Brain microvascular endothelial cell (primary cell): ENCODE measurements around the gene SDK2.

ENCODE experiments used
- DNase-seq: peaks from one replicate; pipeline ENCODE4 v3.0.0-alpha.2; 2020
- H3K27ac ChIP-seq: fragments of 250-450 bp; sonication (Bioruptor Pico); 2 replicates; pipeline ENCODE4 v1.5.1; 2020; ENCODE audit warnings: mild to moderate bottlenecking, moderate library complexity
- H3K27me3 ChIP-seq: fragments of 250-450 bp; sonication (Bioruptor Pico); replicated peaks from 2 replicates; pipeline ENCODE4 v1.5.1; 2020; ENCODE audit warnings: mild to moderate bottlenecking
- H3K36me3 ChIP-seq: fragments of 250-450 bp; sonication (Bioruptor Pico); replicated peaks from 2 replicates; pipeline ENCODE4 v1.5.1; 2020; ENCODE audit warnings: mild to moderate bottlenecking
- H3K4me3 ChIP-seq: 2 replicates; pipeline ENCODE4 v1.5.1; 2011; ENCODE audit warnings: low read depth, mild to moderate bottlenecking, control low read depth, low read length, moderate library complexity
- in situ Hi-C: cut with HindIII; loops from 2 replicates; pipeline ENCODE4 v1.10.0; 2017; ENCODE audit warnings: low sequenced_read_pairs, low pct_ligation_motif_present
- TF ChIP-seq, protein P1 (sequence below): IDR thresholded peaks from 2 replicates; pipeline ENCODE4 v1.5.1; 2011; ENCODE audit warnings: low read depth, mild to moderate bottlenecking, moderate library complexity, low read length, control low read depth, inconsistent platforms; ENCODE audit errors: missing control alignments

The SDK2 gene

GRCh38 chr17:73586275-73586832, 57.9 kb downstream of the SDK2 start:
- H3K4me3 ChIP-seq: no peak overlapping the region
- TF ChIP-seq, protein P1, sequence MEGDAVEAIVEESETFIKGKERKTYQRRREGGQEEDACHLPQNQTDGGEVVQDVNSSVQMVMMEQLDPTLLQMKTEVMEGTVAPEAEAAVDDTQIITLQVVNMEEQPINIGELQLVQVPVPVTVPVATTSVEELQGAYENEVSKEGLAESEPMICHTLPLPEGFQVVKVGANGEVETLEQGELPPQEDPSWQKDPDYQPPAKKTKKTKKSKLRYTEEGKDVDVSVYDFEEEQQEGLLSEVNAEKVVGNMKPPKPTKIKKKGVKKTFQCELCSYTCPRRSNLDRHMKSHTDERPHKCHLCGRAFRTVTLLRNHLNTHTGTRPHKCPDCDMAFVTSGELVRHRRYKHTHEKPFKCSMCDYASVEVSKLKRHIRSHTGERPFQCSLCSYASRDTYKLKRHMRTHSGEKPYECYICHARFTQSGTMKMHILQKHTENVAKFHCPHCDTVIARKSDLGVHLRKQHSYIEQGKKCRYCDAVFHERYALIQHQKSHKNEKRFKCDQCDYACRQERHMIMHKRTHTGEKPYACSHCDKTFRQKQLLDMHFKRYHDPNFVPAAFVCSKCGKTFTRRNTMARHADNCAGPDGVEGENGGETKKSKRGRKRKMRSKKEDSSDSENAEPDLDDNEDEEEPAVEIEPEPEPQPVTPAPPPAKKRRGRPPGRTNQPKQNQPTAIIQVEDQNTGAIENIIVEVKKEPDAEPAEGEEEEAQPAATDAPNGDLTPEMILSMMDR: no peak
- DNase-seq: no peak
- in situ Hi-C loops: no loop called here
- H3K27ac ChIP-seq: no peak overlapping the region
- H3K36me3 ChIP-seq: no peaks in the 10 kb centered on the region
- H3K27me3 ChIP-seq: no peaks in the 10 kb centered on the region

DNA sequence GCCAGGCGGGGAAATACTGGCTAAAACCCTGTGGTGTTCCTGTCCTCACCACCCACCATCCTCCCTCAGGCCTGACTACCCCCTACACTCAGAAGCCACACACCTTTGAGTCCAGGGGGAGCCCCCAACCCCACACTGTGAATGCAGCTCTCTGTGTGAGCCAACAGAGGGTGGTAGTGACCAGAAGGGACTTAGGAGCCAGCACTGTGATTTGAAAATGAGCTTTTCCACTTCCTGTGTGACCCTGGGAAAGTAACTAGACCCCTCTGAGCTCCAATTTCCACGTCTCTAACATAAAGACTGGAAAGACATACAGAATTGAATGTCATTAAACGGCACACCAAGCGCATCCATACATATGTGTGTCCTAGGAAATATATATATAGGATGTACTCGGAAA, 58.7 kb downstream of the SDK2 start:
- Histone ChIP-seq H3K36me3 (no peaks in the 10 kb centered on the region), H3K27ac (no peak overlapping the region), H3K4me3 (no peak overlapping the region), H3K27me3 (no peaks in the 10 kb centered on the region)
- in situ Hi-C loops: no loop called here
- no peak for DNase-seq
- TF ChIP-seq, protein P1: no peak

GRCh38 chr17:73584987-73585386, 59.3 kb downstream of the SDK2 start:
- H3K4me3 ChIP-seq: no peak overlapping the region
- TF ChIP-seq, protein P1: no peak
- in situ Hi-C loops: no loop called here
- H3K27me3 ChIP-seq: no peaks in the 10 kb centered on the region
- no peak overlapping the region for H3K27ac ChIP-seq
- no peaks in the 10 kb centered on the region for H3K36me3 ChIP-seq
- DNase-seq: no peak

- Histone ChIP-seq H3K36me3 (no peaks in the 10 kb centered on the region), H3K27me3 (no peaks in the 10 kb centered on the region), H3K4me3 (no peak overlapping the region), H3K27ac (no peak overlapping the region)
- no peak for DNase-seq
- in situ Hi-C loops: no loop called here
- TF ChIP-seq, protein P1: no peak
These were observed 60.2 kb downstream of the SDK2 start for GRCh38 chr17:73584049-73584448.

- no peak for DNase-seq
- Histone ChIP-seq H3K4me3 (no peak overlapping the region), H3K36me3 (no peaks in the 10 kb centered on the region), H3K27ac (no peak overlapping the region), H3K27me3 (no peaks in the 10 kb centered on the region)
- in situ Hi-C loops: no loop called here
- TF ChIP-seq, protein P1: no peak
These were observed 61.4 kb downstream of the SDK2 start for GRCh38 chr17:73582821-73583220.

DNA sequence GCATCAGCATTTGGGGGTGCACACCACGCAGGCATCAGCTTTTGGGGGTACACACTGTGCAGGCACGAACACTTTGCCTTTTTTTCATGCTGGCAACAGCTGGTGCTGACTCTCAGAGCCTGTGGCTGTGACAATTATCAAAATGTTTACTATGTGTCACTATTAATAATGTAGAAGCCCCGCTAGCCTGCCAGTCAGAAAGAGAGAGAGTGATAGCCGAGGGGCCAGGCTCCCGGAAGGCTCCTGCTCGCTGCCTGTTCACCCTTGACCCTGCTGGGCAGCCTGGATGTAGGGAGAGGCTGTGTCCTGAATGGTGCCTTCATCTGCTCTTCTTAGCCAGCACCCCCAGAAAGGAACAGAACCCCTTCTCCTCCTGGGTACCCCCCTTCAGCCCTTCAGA, 61.9 kb downstream of the SDK2 start:
- Histone ChIP-seq H3K4me3 (no peak overlapping the region), H3K27me3 (no peaks in the 10 kb centered on the region), H3K27ac (no peak overlapping the region), H3K36me3 (no peaks in the 10 kb centered on the region)
- TF ChIP-seq, protein P1: no peak
- in situ Hi-C loops: no loop called here
- no peak for DNase-seq
